NB4 (cell line): ENCODE results near the gene CTAGE15.
"Not testable (repeated sequence)": the region's sequence is repeated elsewhere in the genome, so short reads cannot be mapped to it uniquely, and the experiment has no call there.

Experiments
- CTCF ChIP-seq: IDR thresholded peaks from one replicate; pipeline ENCODE4 v1.5.1; 2012; ENCODE audit warnings: low read depth, low read length
- POLR2A ChIP-seq: IDR thresholded peaks from 2 replicates; pipeline ENCODE4 v1.6.1; 2011; ENCODE audit warnings: mild to moderate bottlenecking; ENCODE audit not compliant: insufficient read length; ENCODE audit errors: extremely low read depth

GRCh38 chr7:143606088-143606487, 34.5 kb downstream of the CTAGE15 start:
- not testable (repeated sequence) for TF ChIP-seq CTCF, POLR2A
